ENCODE data around the gene PLEK.

- TF ChIP-seq YY1 (IDR thresholded peaks at IDR 0.05; ENCODE audit: borderline replicate concordance in 1 of 3, control insufficient read depth in 1 of 3, extremely low read depth in 1 of 3, insufficient read depth in 3 of 3, insufficient read length in 1 of 3, insufficient replicate concordance in 2 of 3, low read depth in 1 of 3, low read length in 2 of 3) (peak in 2 of 3 experiments; percentile 22 to 55), MYC (IDR thresholded peaks at IDR 0.05; ENCODE audit: low read depth, low read length) (peak; percentile 58; the same call in 1 of the 2 replicates), MYC (CRISPR knock-in tag; IDR thresholded peaks at IDR 0.05; ENCODE audit: borderline replicate concordance, low read depth) (no peak), POLR2A (conservative IDR thresholded peaks at IDR 0.05) (no peak), CHAMP1 (IDR thresholded peaks at IDR 0.05) (no peak), CREB1 (IDR thresholded peaks at IDR 0.05) (no peak), CREB1 (CRISPR knock-in tag; IDR thresholded peaks at IDR 0.05) (no peak), ZNF239 (CRISPR knock-in tag; IDR thresholded peaks at IDR 0.05) (peak; percentile 42; the same call in 1 of the 2 replicates)
- TF ChIP-seq, protein P1, sequence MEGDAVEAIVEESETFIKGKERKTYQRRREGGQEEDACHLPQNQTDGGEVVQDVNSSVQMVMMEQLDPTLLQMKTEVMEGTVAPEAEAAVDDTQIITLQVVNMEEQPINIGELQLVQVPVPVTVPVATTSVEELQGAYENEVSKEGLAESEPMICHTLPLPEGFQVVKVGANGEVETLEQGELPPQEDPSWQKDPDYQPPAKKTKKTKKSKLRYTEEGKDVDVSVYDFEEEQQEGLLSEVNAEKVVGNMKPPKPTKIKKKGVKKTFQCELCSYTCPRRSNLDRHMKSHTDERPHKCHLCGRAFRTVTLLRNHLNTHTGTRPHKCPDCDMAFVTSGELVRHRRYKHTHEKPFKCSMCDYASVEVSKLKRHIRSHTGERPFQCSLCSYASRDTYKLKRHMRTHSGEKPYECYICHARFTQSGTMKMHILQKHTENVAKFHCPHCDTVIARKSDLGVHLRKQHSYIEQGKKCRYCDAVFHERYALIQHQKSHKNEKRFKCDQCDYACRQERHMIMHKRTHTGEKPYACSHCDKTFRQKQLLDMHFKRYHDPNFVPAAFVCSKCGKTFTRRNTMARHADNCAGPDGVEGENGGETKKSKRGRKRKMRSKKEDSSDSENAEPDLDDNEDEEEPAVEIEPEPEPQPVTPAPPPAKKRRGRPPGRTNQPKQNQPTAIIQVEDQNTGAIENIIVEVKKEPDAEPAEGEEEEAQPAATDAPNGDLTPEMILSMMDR (IDR thresholded peaks at IDR 0.05 in 2 of 3, conservative IDR thresholded peaks at IDR 0.05 in 1 of 3; ENCODE audit: insufficient read depth in 2 of 3, low read depth in 1 of 3, low read length in 3 of 3), result peak; percentile 88 to 97 (median 96)
Observed at GRCh38 chr2:68441179-68441993, 76.3 kb downstream of the PLEK start.
